LNCAP (cell line): ENCODE data around the gene SYN1.

Experiments
- TF ChIP-seq, protein P1 (sequence below): fragments of 450-650 bp; IDR thresholded peaks from 2 replicates; pipeline ENCODE4 v1.5.1; 2017; ENCODE audit warnings: mild to moderate bottlenecking

SYN1 gene

DNA sequence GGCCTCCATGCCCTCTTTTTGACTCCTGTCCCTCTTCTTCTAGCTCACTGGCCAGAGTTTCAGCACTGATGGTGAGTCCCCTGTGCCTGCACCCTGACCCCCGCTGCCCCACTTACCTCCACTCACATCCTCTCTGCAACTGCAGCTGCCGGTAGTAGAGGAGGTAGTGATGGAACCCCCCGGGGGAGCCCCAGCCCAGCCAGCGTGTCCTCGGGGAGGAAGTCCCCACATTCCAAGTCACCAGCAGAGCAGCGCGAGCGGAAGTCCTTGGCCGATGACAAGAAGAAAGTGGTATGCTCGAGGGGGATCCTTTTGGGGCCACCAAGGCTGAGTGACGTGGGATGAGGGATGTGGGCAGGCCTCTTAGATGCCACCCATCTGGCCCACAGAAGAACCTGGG, 52.8 kb downstream of the SYN1 start:
- TF ChIP-seq, protein P1, sequence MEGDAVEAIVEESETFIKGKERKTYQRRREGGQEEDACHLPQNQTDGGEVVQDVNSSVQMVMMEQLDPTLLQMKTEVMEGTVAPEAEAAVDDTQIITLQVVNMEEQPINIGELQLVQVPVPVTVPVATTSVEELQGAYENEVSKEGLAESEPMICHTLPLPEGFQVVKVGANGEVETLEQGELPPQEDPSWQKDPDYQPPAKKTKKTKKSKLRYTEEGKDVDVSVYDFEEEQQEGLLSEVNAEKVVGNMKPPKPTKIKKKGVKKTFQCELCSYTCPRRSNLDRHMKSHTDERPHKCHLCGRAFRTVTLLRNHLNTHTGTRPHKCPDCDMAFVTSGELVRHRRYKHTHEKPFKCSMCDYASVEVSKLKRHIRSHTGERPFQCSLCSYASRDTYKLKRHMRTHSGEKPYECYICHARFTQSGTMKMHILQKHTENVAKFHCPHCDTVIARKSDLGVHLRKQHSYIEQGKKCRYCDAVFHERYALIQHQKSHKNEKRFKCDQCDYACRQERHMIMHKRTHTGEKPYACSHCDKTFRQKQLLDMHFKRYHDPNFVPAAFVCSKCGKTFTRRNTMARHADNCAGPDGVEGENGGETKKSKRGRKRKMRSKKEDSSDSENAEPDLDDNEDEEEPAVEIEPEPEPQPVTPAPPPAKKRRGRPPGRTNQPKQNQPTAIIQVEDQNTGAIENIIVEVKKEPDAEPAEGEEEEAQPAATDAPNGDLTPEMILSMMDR: no peak

DNA sequence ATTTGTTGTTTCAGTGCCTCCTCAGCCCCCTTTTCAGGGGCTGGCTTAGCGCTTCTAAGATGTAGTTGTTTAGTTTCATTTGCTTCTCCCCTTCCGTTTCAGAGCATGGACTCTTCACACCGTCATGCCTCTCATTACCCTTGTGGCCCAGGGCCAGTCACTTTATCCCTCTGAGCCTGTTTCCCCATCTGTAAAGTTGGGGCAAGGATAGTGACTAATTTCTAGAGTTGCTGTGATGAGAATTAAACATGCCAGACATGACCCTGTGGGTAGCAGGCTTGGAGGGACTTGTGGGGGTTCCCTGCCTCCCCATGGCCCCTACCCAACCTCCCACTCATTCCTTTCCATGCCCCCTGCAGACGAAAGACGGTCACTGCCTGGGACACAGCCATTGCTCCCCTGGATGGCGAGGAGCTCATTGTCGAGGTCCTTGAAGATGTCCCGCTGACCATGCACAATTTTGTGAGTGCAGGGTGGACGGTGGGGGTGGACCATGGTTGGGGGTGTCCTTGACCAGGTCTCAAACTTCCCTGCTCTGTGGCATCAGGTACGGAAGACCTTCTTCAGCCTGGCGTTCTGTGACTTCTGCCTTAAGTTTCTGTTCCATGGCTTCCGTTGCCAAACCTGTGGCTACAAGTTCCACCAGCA, 55.1 kb downstream of the SYN1 start:
- TF ChIP-seq, protein P1: no peak

DNA sequence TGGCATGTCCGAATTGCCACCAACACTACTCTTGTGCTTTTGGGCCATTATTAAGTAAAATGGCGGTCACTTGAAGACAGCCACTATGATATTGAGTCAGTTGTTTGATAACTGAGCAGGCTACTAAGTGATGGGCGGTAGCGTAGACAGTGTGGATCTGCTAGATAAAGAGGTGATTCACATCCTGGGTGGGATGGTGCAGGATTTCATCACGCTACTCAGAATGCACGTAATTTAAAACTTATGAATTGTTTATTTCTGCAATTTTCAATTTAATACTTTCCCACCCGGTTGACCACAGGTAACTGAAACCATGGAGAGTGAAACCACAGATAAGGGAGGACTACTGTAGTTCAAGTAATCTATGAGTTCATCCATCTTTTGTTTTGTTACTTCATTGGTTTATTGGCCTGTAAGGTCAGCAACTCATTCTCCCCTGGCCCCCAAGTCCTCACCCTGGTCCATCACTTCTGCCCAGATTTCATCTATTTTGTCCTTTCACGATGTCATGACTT, 55.8 kb downstream of the SYN1 start:
- TF ChIP-seq, protein P1: no peak

DNA sequence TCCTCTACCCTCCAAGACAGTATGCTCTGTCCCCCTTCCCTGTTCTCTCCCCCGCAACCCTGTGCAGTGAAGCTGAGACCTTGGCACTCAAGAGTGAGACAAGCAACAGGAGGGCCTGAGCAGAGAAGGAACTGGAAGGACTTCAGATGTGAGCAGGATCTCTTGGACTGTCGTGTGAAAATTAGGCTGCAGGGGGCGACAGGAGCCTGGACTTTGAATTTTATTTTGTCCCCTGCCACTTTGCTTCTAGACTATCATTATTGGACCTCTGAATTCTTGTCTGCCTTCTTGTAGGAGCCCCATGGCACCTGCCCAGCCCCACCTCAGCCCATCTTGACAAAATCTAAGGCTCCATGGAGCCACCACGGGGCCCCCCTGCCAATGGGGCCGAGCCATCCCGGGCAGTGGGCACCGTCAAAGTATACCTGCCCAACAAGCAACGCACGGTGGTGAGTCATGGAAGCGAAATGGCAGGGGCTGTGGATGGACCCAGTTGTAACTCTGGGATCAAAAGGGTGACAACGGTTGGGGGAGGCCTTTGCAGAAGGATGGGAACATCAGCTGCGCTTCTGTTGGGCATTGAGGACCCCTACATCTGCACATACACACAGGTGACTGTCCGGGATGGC, 56.9 kb downstream of the SYN1 start:
- TF ChIP-seq, protein P1: no peak; the same call in 1 of the 2 replicates

DNA sequence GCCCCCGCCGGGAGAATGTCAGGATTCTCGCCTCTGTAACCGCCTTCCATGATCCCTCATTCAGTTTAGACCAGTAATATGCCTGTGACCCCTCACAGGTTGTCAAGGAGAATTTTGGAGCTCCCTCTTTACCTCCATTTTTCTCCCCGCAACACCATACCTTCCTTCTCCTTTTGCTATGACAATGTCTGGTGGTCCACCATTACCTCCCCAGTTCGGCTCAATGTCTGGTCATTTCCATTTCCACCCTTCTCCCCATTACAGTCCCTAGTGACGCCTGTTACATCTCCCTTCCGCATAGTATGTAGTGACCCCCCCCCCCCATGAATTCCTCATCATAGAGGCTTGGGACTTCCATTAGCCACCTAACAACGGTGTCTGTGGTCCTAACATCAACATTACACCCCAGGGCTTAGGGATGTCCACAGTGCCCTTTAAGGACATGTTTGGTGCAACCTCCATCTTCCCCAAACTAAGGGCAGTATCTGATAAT, 58.0 kb downstream of the SYN1 start:
- TF ChIP-seq, protein P1: no peak

DNA sequence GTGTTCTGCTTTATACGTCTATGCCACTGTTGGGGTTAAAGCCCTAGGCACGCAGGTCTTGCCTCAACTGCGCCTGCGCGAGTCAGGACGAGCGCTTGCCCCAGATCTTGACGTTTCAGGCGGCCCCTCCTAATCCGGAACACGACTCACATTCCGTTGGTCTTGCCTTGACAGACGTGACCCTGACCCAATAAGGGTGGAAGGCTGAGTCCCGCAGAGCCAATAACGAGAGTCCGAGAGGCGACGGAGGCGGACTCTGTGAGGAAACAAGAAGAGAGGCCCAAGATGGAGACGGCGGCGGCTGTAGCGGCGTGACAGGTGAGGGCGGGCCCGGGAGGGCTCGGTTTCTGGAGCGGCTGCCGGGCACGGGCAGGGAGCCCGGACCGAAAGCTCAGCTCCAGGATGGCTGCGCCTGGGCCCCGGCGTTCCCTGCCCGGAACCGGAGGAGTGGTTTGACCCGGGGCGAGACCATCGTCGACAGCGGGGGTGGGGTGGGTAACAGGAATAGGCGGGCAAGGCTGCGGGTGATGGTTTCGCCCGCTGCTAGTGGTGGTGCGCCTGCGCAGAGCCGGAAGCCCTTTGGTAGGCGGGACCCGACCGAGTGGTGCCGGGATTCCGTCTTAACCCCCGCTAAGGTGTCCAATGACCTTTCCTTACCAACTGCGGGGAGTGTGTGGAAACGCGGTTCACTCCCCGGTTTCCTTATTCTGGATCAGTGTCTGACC, 58.6 kb downstream of the SYN1 start, which contains the start of gene ARAF:
TSS of gene ARAF (plus strand) at position 272 of the 725 bp plus-strand sequence. CDS start 1,763 bp downstream, outside the sequence.
- TF ChIP-seq, protein P1: no peak

DNA sequence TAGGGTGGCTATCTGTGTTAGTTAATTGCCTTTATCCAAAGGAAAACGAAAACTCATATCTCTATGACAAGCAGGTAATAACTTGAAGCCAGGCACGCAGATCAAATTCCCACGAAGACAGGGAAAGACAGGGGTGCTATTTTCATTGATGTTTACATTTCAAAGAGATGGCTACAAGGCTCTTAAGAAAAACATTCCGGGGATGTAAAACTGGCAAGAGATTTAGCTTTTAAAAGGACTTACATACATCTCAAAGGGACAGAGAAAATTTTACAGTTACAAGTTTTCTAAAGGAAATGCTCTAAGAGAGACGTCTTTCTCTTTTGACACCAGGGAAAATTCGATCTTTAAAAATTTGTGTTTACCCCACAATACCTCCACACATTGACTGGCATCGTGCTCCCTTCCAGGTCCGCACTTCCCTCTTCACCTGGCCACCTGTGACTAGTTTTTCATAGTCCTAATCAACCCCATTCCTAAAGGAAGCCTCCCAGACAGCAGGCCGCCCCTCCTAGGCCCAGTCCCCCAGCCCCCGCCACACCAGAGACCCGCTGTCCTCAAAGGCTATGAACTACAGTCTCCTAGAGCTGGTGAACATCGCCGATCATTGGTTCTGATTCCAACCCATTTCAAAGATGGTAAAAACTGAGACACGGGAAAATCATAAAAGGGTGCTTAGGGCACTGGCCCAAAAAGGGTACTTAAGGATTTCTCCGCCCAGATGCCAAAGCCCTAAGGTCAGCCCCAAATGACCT, 59.3 kb downstream of the SYN1 start:
- TF ChIP-seq, protein P1: no peak
